Stimulated activated CD8-positive, alpha-beta memory T cell treated with anti-CD3 and anti-CD28 coated beads, Interleukin-7, amount 100 ng/mL, for 48 hours (primary cell): ENCODE results near the gene TSPAN14.

Experiments
- DNase-seq, 2 donors: peaks; one replicate each; pipeline ENCODE4 v3.0.0-alpha.2; 2020; ENCODE audit warnings: low read depth in 1 of 2; ENCODE audit errors: extremely low read depth in 1 of 2

Gene TSPAN14

GRCh38 chr10:80421707-80422536, 32.2 kb upstream of the TSPAN14 start:
- no peak for DNase-seq

GRCh38 chr10:80425901-80426300, 28.2 kb upstream of the TSPAN14 start:
- DNase-seq = no peak

DNA sequence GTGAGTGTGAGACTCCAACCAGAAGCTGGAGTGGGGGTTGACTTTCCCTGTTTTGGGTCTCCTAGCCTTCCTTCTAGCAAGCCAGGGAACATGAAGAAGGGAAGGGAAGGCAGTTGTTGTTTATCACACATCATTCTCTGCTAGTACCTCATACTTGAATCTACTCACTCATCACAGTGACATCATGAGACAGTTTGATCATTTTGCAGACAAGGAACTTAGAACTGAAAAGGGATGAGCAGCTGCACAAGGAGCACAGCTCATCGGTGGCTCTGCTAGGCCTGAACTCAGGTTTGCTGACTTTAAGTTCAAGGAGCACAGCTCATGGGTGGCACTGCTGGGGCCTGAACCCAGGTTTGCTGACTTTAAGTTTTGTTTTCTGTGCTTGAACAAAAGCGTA, 26.6 kb upstream of the TSPAN14 start:
- no peak for DNase-seq

GRCh38 chr10:80429521-80429973, 24.6 kb upstream of the TSPAN14 start:
- no peak for DNase-seq

DNA sequence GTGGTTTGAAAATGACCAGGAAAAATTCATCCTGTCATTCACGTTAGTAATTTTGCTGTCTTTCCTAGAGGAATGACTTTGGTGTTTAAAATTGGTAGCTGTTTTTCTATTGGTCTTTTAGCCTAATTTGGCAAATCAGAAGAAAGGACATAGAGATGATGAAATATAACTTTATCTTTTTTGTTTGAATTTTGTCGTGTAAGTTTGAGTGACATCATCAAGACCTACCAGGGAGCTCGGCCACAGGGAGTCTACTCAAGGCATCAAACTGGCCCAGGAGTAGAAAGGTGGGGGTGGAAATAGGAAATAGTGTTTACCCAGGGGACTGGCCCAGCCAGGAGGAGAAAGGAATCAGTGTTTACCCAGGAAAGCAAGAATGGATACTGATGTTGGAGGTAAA, 21.0 kb upstream of the TSPAN14 start:
- DNase-seq = no peak

GRCh38 chr10:80436446-80437098, 17.5 kb upstream of the TSPAN14 start:
- no peak for DNase-seq

GRCh38 chr10:80437227-80437626, 16.9 kb upstream of the TSPAN14 start:
- DNase-seq = no peak

- no peak for DNase-seq
Measured at GRCh38 chr10:80441831-80442230, 12.3 kb upstream of the TSPAN14 start.

- no peak for DNase-seq
Measured at GRCh38 chr10:80442879-80443278, 11.2 kb upstream of the TSPAN14 start.

- DNase-seq = no peak
Measured at GRCh38 chr10:80443531-80443974, 10.6 kb upstream of the TSPAN14 start.

- no peak for DNase-seq
Measured at GRCh38 chr10:80444124-80444523, 10.0 kb upstream of the TSPAN14 start.

DNA sequence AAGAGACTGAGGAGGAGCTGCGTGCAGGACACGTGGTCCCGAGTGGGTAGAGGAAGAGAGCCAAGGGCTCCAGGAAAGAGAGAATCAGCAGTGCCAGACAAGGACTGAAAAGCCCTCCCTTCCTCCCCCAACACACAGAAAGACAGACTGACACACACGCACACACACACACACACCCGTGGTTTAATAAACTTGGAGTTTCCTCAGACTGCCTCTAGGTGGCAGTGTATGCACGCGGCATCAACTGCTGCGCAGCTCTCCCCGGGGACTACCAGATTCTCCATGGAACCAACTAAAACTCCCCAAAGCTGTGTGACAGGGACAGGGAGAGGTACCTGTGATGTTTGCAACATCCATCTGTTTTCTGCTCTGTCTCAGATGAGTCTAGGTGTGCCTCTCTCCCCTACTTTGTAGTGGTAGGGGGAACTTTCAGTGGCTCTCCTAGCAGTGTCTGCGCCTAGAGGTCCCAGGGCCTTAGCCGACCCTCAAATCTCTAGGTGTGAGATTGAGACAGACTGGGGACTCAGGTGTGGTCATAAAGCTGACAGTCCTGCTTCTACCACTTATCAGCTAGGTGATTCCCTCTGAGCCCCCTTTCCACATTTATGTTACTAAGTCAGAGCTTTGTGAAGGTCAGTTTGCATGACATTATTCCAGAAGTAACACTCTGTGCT, 9.3 kb upstream of the TSPAN14 start:
- DNase-seq = no peak

DNA sequence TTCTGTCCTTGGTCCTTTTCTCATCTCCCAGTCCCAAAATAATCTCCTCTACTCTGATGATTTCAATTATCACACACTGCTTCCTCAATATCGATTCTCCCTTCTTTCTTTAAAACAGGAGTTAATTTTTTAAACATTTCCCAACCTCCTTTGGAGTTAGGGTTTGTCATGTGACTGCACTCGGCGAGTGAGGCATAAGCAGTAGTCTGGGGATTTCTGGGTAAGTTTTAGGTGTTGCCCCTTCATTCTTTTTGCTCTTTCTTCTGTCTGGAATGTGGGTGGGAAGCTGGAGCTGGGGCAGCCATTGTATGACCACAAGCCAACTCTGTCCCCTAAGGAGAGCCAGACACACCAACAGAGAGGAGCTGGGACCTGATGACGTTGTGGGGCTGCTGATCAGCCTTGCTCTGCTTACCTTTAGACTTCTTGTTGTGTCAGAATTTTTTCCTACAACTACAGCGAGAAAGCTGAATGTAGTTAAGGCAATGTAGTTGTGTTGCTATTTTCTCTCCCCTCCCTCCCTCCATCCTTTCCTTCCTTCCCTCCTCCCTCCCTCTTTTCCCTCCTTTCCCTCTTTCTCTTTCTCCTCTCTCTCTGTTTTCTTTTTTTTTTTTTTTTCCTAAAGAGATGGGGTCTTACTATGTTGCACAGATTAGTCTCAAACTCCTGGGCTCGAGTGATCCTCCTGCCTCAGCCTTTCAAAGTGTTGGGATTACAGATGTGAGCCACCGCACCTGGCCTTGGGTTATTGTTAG, 6.5 kb upstream of the TSPAN14 start:
- no peak for DNase-seq

DNA sequence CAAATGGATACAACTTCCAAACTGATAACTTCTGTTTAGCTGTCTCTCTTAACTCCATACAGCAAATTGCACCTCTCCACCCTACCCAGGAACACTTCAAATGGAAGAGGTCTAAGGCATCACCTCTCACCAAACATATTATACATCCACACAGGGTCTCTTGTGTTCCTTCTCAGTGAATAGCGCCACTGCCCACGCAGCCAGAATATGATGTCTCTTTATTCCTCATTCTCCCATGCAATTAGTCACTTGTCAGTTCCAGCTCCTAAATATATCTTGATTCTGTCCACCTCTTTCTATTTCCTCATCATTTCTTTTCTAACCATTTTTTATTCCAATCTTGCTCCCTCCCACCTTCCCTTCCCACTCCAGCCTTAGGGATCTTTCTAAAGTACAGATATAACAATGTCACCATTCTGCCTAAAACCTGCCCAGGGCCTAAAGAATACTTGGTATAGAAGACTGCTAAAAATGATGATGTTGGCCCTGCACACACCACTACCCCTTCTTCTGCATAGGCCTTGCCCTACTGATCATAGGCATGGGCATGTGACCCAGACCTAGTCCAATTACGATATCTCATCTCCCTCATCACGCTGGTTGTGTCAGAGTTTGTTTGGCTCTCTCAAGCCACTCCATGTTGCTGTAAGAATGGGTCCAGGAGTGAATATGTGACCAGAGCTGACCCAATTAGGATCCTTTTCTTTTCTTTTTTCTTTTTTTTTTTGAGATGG, 5.7 kb upstream of the TSPAN14 start:
- DNase-seq = no peak

- DNase-seq = no peak
Measured at GRCh38 chr10:80449520-80449919, 4.6 kb upstream of the TSPAN14 start.

- no peak for DNase-seq
Measured at GRCh38 chr10:80451132-80451531, 3.0 kb upstream of the TSPAN14 start.

DNA sequence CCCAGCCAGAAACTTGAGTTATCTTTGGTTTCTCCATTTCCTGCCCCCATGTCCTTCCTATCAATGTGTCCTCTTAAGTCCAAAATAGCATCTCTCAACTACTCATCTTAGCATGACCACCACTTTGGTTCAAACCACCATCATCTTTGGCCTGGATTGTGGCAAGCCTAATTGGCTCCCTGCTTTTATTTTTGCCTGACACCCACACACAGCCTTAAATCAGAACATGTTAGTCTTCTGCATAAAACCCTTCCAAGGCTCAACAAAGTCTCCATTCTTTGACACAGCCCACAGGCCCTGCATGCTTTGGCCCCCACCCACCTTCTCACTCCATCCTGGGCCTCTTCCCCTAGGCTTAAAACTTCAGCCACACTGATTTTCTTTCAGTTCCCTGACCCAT, 2.0 kb upstream of the TSPAN14 start:
- DNase-seq = no peak

DNA sequence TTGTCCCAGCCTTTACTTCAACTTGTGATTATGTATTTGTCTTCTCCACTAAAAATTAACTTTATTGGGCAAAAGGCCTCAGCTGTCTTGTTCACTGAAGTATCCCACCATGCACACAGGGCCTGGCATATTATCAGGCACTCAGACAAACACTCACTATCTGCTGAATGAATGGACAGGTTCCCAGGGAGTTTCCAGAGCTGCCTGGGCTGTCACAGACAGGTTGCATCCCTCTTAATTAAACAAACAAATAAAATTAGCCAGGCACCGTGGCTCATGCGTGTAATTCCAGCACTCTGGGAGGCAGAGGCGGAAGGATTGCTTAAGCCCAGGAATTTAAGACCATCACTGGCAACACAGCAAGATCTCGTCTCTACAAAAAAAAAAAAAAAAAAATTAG, 1.5 kb upstream of the TSPAN14 start:
- DNase-seq = no peak

DNA sequence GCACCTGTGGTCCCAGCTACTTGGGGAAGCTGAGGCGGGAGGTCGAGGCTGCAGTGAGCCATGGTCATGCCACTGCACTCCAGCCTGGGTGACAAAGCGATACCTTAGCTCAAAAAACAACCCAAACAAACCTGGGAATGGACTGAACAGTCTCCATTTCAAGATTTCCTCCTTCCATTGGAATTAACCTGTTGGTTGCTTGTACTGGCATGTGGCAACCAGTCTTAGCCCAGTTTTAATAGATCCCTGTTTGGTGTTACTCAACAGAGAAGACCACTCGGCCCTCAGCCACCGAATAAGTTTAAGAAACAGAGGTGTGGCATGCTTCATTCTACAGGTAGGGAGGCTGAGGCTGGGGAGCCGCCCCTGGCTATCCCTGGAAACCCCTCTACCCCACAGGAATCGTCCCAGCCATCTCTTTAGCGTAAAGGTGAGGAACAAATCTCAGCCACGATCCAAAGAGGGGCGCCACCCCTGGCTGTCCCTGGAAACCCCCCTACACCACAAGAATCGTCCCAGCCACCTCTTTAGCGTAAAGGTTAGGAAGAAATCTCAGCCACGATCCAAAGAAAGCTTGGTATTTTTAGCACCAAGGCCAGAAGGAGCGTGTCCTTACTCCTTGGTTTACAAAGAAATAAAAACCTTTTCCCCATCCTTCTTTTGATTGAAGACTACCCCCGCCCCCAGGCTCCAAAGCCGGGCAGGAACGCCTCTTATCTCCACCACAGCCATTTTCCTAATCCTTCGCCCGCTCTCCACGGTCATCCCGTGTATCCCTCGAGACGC, 861 bp upstream of the TSPAN14 start:
- DNase-seq = no peak
